Bone marrow (tissue), 2 donors: ENCODE measurements around the gene MRPL48.

Source experiments
- DNase-seq, 2 donors: peaks; one replicate each; lab custom pipeline; 2025; lab: John Stamatoyannopoulos, UW

MRPL48 gene

GRCh38 chr11:73893041-73893440 is 105.4 kb downstream of the MRPL48 start:
- no peak for DNase-seq

DNA sequence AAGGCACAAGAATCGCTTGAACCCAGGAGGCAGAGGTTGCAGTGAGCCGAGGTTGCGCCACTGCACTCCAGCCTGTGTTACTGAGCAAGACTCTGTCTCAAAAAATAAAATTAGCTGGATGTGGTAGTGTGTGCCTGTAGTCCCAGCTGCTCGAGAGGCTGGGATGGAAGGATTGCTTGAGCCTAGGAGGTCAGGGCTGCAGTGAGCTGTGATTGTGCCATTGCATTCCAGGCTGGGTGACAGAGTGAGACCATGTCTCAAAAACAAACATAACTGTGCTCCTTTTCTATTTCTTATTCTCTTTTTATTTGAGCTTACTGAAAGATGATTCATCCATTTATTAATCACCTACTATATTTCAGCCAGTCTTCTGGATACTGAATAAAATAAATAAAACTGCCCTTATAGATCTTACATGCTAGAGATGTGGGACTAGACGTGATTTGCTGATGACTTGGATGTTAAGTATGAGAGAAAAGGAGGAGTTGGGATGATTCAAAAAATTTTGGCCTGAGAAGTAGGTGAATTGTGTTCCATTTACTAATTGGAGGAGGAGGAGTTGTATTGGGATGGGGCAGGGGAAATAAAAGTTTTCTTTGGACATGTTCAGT is 107.2 kb downstream of the MRPL48 start:
- DNase-seq = no peak

DNA sequence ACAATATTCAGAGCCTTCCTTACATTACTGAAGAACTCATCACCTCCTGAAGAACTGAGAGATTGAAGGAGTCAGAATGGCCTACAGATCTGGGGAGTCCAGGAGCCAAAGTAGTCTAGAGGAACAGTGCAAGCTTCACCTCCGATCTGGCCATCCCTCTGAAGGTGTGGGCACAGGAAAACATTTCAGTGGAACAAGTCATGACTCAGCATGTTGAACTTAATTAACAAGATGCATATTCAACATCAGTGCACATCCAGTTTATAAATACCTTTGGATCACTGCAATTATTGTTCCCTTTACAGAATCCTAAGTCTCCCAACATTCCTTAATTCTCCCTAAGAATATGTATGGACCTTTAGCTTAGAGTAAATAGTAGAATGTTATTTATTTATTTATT is 114.6 kb downstream of the MRPL48 start:
- no peak for DNase-seq

DNA sequence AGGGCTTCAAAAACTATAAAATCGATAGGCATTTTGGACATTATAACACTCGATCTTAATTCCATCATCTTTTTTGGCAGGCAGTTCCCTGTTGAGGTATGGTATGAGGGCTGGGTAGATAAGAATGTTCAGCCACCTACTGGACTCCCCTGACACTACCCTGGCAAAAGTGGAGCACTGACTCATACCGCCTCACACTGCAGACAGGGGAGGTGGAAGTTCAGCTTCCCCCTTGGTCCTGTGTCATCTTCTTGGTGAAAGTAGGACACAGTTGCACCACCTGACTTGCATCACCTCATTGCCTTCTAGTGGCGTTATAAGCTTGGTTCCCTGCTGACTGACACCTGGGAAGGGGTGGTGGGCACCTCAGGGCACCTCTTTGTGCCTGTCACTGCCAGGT is 119.5 kb downstream of the MRPL48 start:
- DNase-seq = peak in 1 of 2 donors; percentile 16

DNA sequence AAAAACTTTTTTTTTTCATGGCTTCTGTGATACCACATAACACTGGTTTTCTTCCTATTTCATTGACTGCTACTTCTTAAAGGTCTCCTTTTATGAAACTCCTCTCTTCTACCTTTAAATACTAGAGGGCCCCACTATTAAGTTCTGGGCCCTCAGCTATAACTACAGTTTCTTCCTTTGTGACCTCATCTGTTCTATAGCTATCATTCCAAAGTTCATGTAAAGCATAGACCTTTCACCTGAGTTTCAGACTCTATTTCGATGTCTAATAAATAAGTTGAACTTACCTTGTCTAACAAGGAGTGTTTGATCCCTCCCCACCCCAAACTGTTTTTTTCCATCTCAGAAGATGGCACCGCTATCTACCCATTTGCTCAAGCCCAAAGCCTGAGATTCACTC is 124.4 kb downstream of the MRPL48 start:
- DNase-seq = no peak

DNA sequence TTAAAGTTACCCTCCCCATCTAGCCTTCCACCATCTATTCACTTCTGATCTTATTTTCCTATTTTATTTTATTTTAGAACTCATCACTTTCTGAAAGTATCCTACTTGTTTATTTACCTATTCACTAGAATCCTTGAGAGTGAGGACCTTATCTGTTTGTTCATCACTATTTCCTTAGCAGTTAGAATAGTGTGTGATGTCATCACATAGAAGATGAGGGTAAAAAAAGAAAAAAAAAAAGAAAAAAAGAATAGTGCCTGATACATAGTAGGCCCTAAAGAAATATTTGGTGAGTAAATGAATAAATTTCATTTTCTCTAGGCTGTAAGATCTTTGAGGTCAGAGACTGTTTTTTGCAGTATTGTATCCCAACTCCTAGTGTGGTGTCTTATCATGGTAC is 125.8 kb downstream of the MRPL48 start:
- no peak for DNase-seq

- DNase-seq = no peak
Measured at GRCh38 chr11:73914284-73914683, 126.6 kb downstream of the MRPL48 start.
